GM21619 (cell line): Measurements from ENCODE around the gene TMCC1.

Experiments used
- ATAC-seq: cut with Tn5 transposase; IDR thresholded peaks from one replicate; pipeline ENCODE4 v1.9.1; 2021; ENCODE audit not compliant: unreplicated experiment

The TMCC1 gene

GRCh38 chr3:129602309-129602708 lies 291.2 kb downstream of the TMCC1 start:
- no peak for ATAC-seq

DNA sequence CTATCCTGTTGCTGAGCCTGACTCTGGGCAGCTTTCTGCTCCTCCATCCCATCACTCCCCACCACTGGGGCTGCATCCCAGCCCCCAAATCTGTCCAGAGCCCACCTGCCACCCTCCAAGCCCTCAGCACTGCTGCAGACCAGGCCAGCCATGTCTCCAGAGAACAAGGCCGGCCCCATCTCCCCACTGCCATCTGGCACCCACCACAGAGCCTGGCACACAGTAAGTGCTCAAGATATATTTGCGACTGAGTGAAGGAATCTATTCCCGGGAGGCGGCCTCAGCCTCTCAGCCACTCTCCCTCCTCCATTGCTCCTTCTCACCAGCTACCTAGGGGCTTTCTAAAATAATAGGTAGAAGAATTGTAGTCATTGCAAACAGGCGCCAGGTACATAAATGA lies 291.8 kb downstream of the TMCC1 start:
- no peak for ATAC-seq

DNA sequence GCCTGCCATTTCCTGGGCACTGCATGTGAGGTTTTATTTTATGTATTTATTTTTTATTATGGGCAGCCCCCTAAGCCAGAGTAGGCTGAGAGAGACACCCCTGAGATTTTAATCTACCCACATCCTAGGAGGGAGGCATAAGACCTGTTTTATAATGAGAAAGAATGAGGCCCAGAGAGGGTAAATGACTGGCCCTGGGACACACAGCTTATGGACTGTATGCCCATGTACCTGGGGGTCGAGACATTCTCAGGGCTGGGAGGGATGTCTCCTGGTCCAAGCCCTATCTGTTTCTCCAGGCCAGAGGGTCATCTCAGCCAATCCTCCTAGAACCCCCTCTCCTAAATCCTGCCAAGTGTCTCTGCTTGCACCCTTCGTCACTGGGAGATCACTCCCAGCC lies 293.2 kb downstream of the TMCC1 start:
- ATAC-seq, result no peak

DNA sequence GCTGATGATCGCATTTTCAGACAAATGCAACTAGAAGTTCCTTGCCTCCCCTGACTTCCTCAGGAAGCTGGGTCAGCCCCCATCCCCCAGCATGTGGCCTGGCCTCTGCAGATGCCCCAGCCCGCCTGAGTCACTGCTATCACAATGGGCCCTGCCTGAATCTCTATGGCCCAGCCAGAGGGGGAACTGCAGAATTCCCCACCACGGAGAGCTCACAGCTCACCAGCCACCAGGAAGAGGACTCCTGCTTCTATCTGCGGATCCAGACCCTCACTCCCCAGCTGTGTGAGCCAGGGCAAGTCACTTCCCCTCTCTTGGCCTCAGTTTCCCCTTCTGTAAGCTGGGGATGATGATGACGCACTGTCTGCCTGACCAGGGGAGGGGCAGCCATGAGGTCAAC lies 293.9 kb downstream of the TMCC1 start:
- ATAC-seq, result no peak

DNA sequence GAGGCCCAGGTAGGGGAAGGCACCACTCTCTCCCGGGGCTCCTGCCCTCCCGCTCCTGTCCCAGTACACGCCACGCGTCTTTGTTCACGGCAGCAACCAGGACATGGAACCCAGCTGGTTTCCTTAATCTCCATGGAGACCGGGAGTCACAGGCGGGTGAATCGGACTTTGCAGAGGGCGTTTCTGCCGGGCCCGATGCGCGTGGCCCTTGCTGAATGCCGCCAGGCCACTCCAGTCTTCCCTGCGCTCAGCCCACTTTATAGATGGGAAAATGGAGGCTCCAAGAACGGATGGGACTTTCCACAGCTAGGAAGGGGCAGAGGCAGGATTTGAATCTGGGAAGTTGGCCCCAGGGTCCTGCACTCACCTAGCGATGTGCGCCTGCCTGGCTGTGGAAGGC lies 294.4 kb downstream of the TMCC1 start:
- ATAC-seq, result no peak

- no peak for ATAC-seq
These were observed 295.0 kb downstream of the TMCC1 start for GRCh38 chr3:129598484-129598883.

DNA sequence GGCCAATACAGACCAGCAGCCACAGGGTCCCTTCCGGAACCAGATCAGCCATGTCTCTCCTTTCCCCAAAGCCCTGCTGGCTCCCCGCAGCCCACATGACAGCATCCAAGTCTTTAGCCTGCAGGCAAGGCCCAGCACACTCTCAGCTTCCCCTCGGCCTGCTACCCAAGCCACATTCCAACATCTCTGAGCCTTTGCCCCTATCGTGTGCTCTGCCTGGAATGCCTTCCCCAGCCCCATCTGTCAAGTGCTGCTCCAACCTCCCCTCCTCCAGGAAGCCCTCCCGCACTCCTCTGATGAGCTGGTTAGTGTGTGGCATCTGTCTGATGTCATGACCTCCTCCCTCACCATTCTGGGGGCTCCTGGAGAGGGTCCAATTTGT lies 295.5 kb downstream of the TMCC1 start:
- no peak for ATAC-seq
